ENCODE measurements around the gene ZNF277.

ZNF277 gene

GRCh38 chr7:112199035-112199655 lies 7.3 kb upstream of the ZNF277 start:
- Histone ChIP-seq H3K4me3 (ENCODE audit: low read length) (no peak overlapping the region), H4K20me1 (ENCODE audit: control insufficient read depth, insufficient read depth, low read depth, low read length) (no peaks in the 10 kb centered on the region), H3K27me3 (ENCODE audit: control insufficient read depth, low read length) (peaks cover 32% of the 10 kb centered on the region), H3K27ac (ENCODE audit: low read depth, low read length) (no peak overlapping the region), H3K36me3 (ENCODE audit: control insufficient read depth, low read length) (no peaks in the 10 kb centered on the region), H3F3A (ENCODE audit: control insufficient read depth, insufficient read depth) (no peaks in the 10 kb centered on the region), H3K79me2 (ENCODE audit: control insufficient read depth, low read length) (no peaks in the 10 kb centered on the region), H3K9me3 (ENCODE audit: control insufficient read depth, insufficient read depth, low read length) (no peaks in the 10 kb centered on the region), H3K9me2 (replicated peaks; ENCODE audit: control insufficient read depth, low read length) (no peaks in the 10 kb centered on the region), H3K4me1 (ENCODE audit: control insufficient read depth, low read length) (peaks cover 15% of the 10 kb centered on the region), H3K4me2 (ENCODE audit: low read length) (no peak overlapping the region)
- TF ChIP-seq CTCF (IDR thresholded peaks at IDR 0.05; ENCODE audit: low read depth, low read length, poor library complexity, severe bottlenecking) (no peak), EZH2phosphoT487 (IDR thresholded peaks at IDR 0.05; ENCODE audit: borderline replicate concordance, low read length) (no peak)

GRCh38 chr7:112199672-112200071 lies 6.8 kb upstream of the ZNF277 start:
- Histone ChIP-seq H3K79me2 (ENCODE audit: control insufficient read depth, low read length) (no peaks in the 10 kb centered on the region), H3F3A (ENCODE audit: control insufficient read depth, insufficient read depth) (no peaks in the 10 kb centered on the region), H3K27me3 (ENCODE audit: control insufficient read depth, low read length) (peaks cover 35% of the 10 kb centered on the region), H3K9me3 (ENCODE audit: control insufficient read depth, insufficient read depth, low read length) (no peaks in the 10 kb centered on the region), H3K4me1 (ENCODE audit: control insufficient read depth, low read length) (peaks cover 20% of the 10 kb centered on the region), H3K27ac (ENCODE audit: low read depth, low read length) (no peak overlapping the region), H3K9me2 (replicated peaks; ENCODE audit: control insufficient read depth, low read length) (no peaks in the 10 kb centered on the region), H3K36me3 (ENCODE audit: control insufficient read depth, low read length) (no peaks in the 10 kb centered on the region), H3K4me2 (ENCODE audit: low read length) (no peak overlapping the region), H4K20me1 (ENCODE audit: control insufficient read depth, insufficient read depth, low read depth, low read length) (0 out of 2 replicates have a peak, but pooled peaks cover 4% of the 10 kb centered on the region), H3K4me3 (ENCODE audit: low read length) (no peak overlapping the region)
- no peak for TF ChIP-seq EZH2phosphoT487 (IDR thresholded peaks at IDR 0.05; ENCODE audit: borderline replicate concordance, low read length)
- TF ChIP-seq CTCF (IDR thresholded peaks at IDR 0.05; ENCODE audit: low read depth, low read length, poor library complexity, severe bottlenecking) = no peak

- H3F3A ChIP-seq (ENCODE audit: control insufficient read depth, insufficient read depth) = no peaks in the 10 kb centered on the region
- no peak overlapping the region for H3K4me2 ChIP-seq (ENCODE audit: low read length)
- H3K27me3 ChIP-seq (ENCODE audit: control insufficient read depth, low read length) = peaks cover 44% of the 10 kb centered on the region
- H4K20me1 ChIP-seq (ENCODE audit: control insufficient read depth, insufficient read depth, low read depth, low read length) = 0 out of 2 replicates have a peak, but pooled peaks cover 5% of the 10 kb centered on the region
- no peaks in the 10 kb centered on the region for H3K9me3 ChIP-seq (ENCODE audit: control insufficient read depth, insufficient read depth, low read length)
- H3K27ac ChIP-seq (ENCODE audit: low read depth, low read length) = no peak overlapping the region
- no peaks in the 10 kb centered on the region for H3K9me2 ChIP-seq (replicated peaks; ENCODE audit: control insufficient read depth, low read length)
- no peaks in the 10 kb centered on the region for H3K79me2 ChIP-seq (ENCODE audit: control insufficient read depth, low read length)
- H3K36me3 ChIP-seq (ENCODE audit: control insufficient read depth, low read length) = no peaks in the 10 kb centered on the region
- H3K4me1 ChIP-seq (ENCODE audit: control insufficient read depth, low read length) = peaks cover 29% of the 10 kb centered on the region
- TF ChIP-seq CTCF (IDR thresholded peaks at IDR 0.05; ENCODE audit: low read depth, low read length, poor library complexity, severe bottlenecking) (no peak), EZH2phosphoT487 (IDR thresholded peaks at IDR 0.05; ENCODE audit: borderline replicate concordance, low read length) (no peak)
- H3K4me3 ChIP-seq (ENCODE audit: low read length) = no peak overlapping the region
Observed at GRCh38 chr7:112201411-112201810, 5.1 kb upstream of the ZNF277 start.

All from DOHH2 (cell line).